ENCODE results near the gene MEN1.

DNA sequence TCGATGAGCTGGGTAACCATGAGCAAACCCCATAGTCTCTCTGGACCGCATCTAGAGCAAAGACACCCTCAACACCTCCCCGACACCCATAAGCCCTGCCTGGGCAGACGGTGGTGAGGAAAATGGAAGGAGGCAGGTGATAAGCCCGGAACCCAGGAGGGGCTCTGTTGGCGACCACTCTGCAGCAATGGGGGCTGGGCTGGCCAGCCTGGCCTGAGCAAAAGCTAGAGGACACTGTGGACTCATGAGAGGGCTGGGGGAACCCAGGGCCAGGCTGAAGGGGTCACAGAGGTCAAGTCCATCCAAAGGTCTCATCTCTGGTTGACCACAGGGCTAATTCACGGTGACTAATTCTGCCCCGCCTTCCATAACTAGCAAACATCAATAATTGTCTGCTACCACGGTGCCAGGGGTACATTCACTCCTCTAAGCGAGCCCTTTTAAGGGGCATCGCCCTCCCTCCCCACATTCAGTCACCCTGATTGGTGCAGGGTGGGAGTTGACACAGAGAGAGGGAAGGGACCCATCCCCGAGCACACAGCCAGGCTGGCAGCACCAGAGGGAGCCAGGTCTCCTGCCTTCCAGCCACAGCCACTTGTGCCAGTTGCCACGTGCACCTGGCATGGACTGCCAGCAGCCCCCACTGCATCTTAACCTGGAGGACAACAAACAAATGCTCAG is 54.5 kb downstream of the MEN1 start:
- TF ChIP-seq CTCF (optimal IDR thresholded peaks at IDR 0.05 in 1 of 3, IDR thresholded peaks at IDR 0.05 in 1 of 3, conservative IDR thresholded peaks at IDR 0.05 in 1 of 3; ENCODE audit: extremely low read depth in 1 of 3, insufficient read depth in 2 of 3, low read length in 3 of 3) (no peak), EZH2 (IDR thresholded peaks at IDR 0.05; ENCODE audit: low read length) (no peak)

Measured in keratinocyte (primary cell).